OCI-LY1 (cell line): ENCODE results near the gene SARM1.

Experiments used
- H2AFZ ChIP-seq: fragments of 200-600 bp; sonication (generic), shearing (Covaris generic); 2 replicates; pipeline ENCODE4 v1.6.0; 2014; ENCODE audit warnings: antibody characterized with exemption, mild to moderate bottlenecking, low read length
- H3F3A ChIP-seq: fragments of 200-600 bp; sonication (generic), shearing (Covaris generic); 2 replicates; pipeline ENCODE4 v1.6.0; 2014; ENCODE audit warnings: mild to moderate bottlenecking, antibody characterized with exemption, low read length, moderate library complexity; ENCODE audit not compliant: insufficient read depth
- H3K27ac ChIP-seq: fragments of 200-600 bp; sonication (generic); 2 replicates; pipeline ENCODE4 v1.5.1; 2014; ENCODE audit warnings: low read length, mixed run types, mild to moderate bottlenecking, low read depth; ENCODE audit not compliant: poor library complexity, severe bottlenecking
- H3K27me3 ChIP-seq: fragments of 200-600 bp; sonication (generic); 2 replicates; pipeline ENCODE4 v1.6.0; 2014; ENCODE audit warnings: antibody characterized with exemption, mild to moderate bottlenecking, low read length, moderate library complexity; ENCODE audit not compliant: insufficient read depth
- H3K36me3 ChIP-seq: fragments of 200-600 bp; sonication (generic); 2 replicates; pipeline ENCODE4 v1.6.1; 2014; ENCODE audit warnings: mild to moderate bottlenecking, antibody characterized with exemption, low read length, moderate library complexity, mixed read lengths; ENCODE audit not compliant: insufficient read depth
- H3K4me1 ChIP-seq: fragments of 200-600 bp; sonication (generic); 2 replicates; pipeline ENCODE4 v1.5.1; 2014; ENCODE audit warnings: mild to moderate bottlenecking, low read length, moderate library complexity; ENCODE audit not compliant: insufficient read depth, severe bottlenecking
- H3K4me2 ChIP-seq: fragments of 200-600 bp; sonication (generic), shearing (Covaris generic); 2 replicates; pipeline ENCODE4 v1.6.1; 2014; ENCODE audit warnings: low read length
- H3K4me3 ChIP-seq: fragments of 200-600 bp; sonication (generic); 2 replicates; pipeline ENCODE4 v1.5.1; 2014; ENCODE audit warnings: low read length, low read depth, mild to moderate bottlenecking, mixed read lengths; ENCODE audit not compliant: poor library complexity, severe bottlenecking
- H3K79me2 ChIP-seq: fragments of 200-600 bp; shearing (Covaris generic); 2 replicates; pipeline ENCODE4 v1.6.1; 2016; ENCODE audit warnings: mixed run types, low read length, mixed read lengths; ENCODE audit not compliant: insufficient read depth
- H3K9ac ChIP-seq: fragments of 200-600 bp; sonication (generic), shearing (Covaris generic); 2 replicates; pipeline ENCODE4 v1.6.1; 2014; ENCODE audit warnings: mild to moderate bottlenecking, low read length, mixed read lengths
- H3K9me2 ChIP-seq: fragments of 200-600 bp; sonication (generic), shearing (Covaris generic); 2 replicates; pipeline ENCODE4 v1.6.1; 2014; ENCODE audit warnings: low read depth, mild to moderate bottlenecking, low read length, mixed read lengths
- H3K9me3 ChIP-seq: fragments of 200-600 bp; shearing (Covaris generic); 2 replicates; pipeline ENCODE4 v1.6.1; 2014; ENCODE audit warnings: low read length, mixed read lengths
- H4K20me1 ChIP-seq: fragments of 200-600 bp; sonication (generic), shearing (Covaris generic); 2 replicates; pipeline ENCODE4 v1.6.0; 2016; ENCODE audit warnings: mild to moderate bottlenecking, low read length; ENCODE audit not compliant: insufficient read depth
- CTCF ChIP-seq: fragments of 200-600 bp; sonication (generic), shearing (Covaris generic); IDR thresholded peaks from 2 replicates; pipeline ENCODE4 v1.5.1; 2017; ENCODE audit warnings: mild to moderate bottlenecking, antibody characterized with exemption, low read length, moderate library complexity, mixed read lengths
- EZH2 ChIP-seq: fragments of 200-600 bp; sonication (generic), shearing (Covaris generic); IDR thresholded peaks from 2 replicates; pipeline ENCODE4 v1.8.0; 2017; ENCODE audit warnings: borderline replicate concordance, mixed run types, mild to moderate bottlenecking, antibody characterized with exemption, low read length, moderate library complexity, mixed read lengths

SARM1 gene

GRCh38 chr17:28369684-28370034 is 1.8 kb upstream of the SARM1 start:
- no peaks in the 10 kb centered on the region for H3K9me2 ChIP-seq
- no peaks in the 10 kb centered on the region for H3K36me3 ChIP-seq
- H3K9me3 ChIP-seq, result no peaks in the 10 kb centered on the region
- TF ChIP-seq EZH2, result no peak
- no peak for TF ChIP-seq CTCF
- H3K27me3 ChIP-seq, result peaks cover 4% of the 10 kb centered on the region; the same call in 1 of the 2 replicates
- H3K4me2 ChIP-seq, result no peak overlapping the region
- no peaks in the 10 kb centered on the region; the same call in 1 of the 2 replicates for H3F3A ChIP-seq
- no peaks in the 10 kb centered on the region for H4K20me1 ChIP-seq
- no peak overlapping the region for H3K4me3 ChIP-seq
- H3K9ac ChIP-seq, result no peak overlapping the region
- no peaks in the 10 kb centered on the region for H3K79me2 ChIP-seq
- no peak overlapping the region for H3K27ac ChIP-seq
- H3K4me1 ChIP-seq, result peaks cover 15% of the 10 kb centered on the region
- H2AFZ ChIP-seq, result no peak overlapping the region

GRCh38 chr17:28370035-28370743 is 1.3 kb upstream of the SARM1 start, which contains the start of gene VTN:
VTN (minus strand) TSS chr17:28370307; CDS start chr17:28370203, 104 bp downstream.
- TF ChIP-seq CTCF, result no peak
- TF ChIP-seq EZH2, result no peak
- Histone ChIP-seq H3K9ac (no peak within 1 kb of the TSS), H3F3A (no peaks in the 10 kb centered on the region; the same call in 1 of the 2 replicates), H4K20me1 (no peaks in the 10 kb centered on the region), H3K4me2 (peak within 1 kb of the TSS; percentile 69), H3K27ac (no peak within 1 kb of the TSS), H3K36me3 (no peaks in the 10 kb centered on the region), H3K9me2 (no peaks in the 10 kb centered on the region), H2AFZ (no peak within 1 kb of the TSS), H3K4me3 (peak within 1 kb of the TSS; percentile 59), H3K27me3 (peaks cover 4% of the 10 kb centered on the region; the same call in 1 of the 2 replicates), H3K4me1 (peaks cover 15% of the 10 kb centered on the region), H3K79me2 (no peaks in the 10 kb centered on the region), H3K9me3 (no peaks in the 10 kb centered on the region)

- Histone ChIP-seq H3K9ac (no peak overlapping the region), H3K4me3 (peak overlapping the region; percentile 59), H3K27ac (no peak overlapping the region), H2AFZ (no peak overlapping the region), H3K4me1 (peaks cover 15% of the 10 kb centered on the region), H3K36me3 (no peaks in the 10 kb centered on the region), H3K79me2 (no peaks in the 10 kb centered on the region), H3K9me2 (no peaks in the 10 kb centered on the region), H3K9me3 (no peaks in the 10 kb centered on the region), H3K4me2 (peak overlapping the region; percentile 69; the same call in 1 of the 2 replicates), H3F3A (no peaks in the 10 kb centered on the region; the same call in 1 of the 2 replicates), H4K20me1 (no peaks in the 10 kb centered on the region), H3K27me3 (peaks cover 4% of the 10 kb centered on the region; the same call in 1 of the 2 replicates)
- TF ChIP-seq EZH2 (no peak), CTCF (no peak)
Observed at GRCh38 chr17:28370744-28371103, 770 bp upstream of the SARM1 start.
